Mesothelial cell of epicardium (in vitro differentiated cells): ENCODE measurements around the gene SRPK1. TPM values are rescaled to one million over a fixed set of nuclear protein-coding genes. Genes with fewer than 3 reads are reported as not detected.

Experiments
- DNase-seq, 2 experiments: peaks; one replicate each; pipeline ENCODE4 v3.0.0; 2021; ENCODE audit warnings: low spot score in 2 of 2; ENCODE audit not compliant: unreplicated experiment in 2 of 2
- H3K27ac Mint-ChIP-seq: 2 replicates; pipeline ENCODE4 v1.8.0; 2021; ENCODE audit warnings: mixed read lengths
- H3K27me3 Mint-ChIP-seq: 2 replicates; pipeline ENCODE4 v1.8.0; 2021; ENCODE audit warnings: low read depth, mixed read lengths
- H3K36me3 Mint-ChIP-seq: 2 replicates; pipeline ENCODE4 v1.8.0; 2021; ENCODE audit warnings: mixed read lengths
- H3K4me1 Mint-ChIP-seq: 2 replicates; pipeline ENCODE4 v1.8.0; 2021; ENCODE audit warnings: mixed read lengths
- H3K4me3 Mint-ChIP-seq: 2 replicates; pipeline ENCODE4 v1.8.0; 2021; ENCODE audit warnings: mild to moderate bottlenecking, moderate library complexity, mixed read lengths
- H3K9me3 Mint-ChIP-seq: 2 replicates; pipeline ENCODE4 v1.8.0; 2021; ENCODE audit warnings: mixed read lengths
- total RNA-seq: library from RNA; stranded (reverse); gene quantifications from 3 replicates; pipeline ENCODE4 v1.2.1, GENCODE V29; 2021
- TF ChIP-seq, protein P1 (sequence below): fragments of 200-600 bp; sonication (generic); IDR thresholded peaks from one replicate; pipeline ENCODE4 v1.5.0; 2021; ENCODE audit warnings: antibody characterized with exemption; ENCODE audit not compliant: unreplicated experiment

The SRPK1 gene
- total RNA-seq, 1 donor from 2014 or later = 70.2 TPM

DNA sequence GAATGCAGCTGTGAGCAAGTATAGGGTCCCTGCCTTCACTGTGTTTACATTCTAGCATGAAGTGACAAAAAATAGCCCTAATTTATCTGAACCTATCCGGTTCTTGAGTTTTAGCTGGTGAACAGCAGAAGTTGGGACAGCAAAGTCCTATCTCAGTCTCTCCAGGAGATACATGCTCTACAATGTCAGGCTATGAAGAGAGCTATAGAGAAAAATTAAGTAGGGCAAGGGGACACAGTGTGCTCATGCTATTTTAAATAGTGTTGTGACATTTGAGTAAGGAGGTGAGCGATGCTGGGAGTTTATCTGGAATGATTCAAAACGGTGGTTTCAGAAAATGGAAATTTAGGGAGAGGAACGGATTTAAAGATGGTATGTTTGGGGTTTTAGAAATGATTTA is 20.4 kb downstream of the SRPK1 start:
- TF ChIP-seq, protein P1, sequence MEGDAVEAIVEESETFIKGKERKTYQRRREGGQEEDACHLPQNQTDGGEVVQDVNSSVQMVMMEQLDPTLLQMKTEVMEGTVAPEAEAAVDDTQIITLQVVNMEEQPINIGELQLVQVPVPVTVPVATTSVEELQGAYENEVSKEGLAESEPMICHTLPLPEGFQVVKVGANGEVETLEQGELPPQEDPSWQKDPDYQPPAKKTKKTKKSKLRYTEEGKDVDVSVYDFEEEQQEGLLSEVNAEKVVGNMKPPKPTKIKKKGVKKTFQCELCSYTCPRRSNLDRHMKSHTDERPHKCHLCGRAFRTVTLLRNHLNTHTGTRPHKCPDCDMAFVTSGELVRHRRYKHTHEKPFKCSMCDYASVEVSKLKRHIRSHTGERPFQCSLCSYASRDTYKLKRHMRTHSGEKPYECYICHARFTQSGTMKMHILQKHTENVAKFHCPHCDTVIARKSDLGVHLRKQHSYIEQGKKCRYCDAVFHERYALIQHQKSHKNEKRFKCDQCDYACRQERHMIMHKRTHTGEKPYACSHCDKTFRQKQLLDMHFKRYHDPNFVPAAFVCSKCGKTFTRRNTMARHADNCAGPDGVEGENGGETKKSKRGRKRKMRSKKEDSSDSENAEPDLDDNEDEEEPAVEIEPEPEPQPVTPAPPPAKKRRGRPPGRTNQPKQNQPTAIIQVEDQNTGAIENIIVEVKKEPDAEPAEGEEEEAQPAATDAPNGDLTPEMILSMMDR = no peak
- Mint-ChIP-seq H3K4me3 (no peak overlapping the region), H3K36me3 (peaks cover 39% of the 10 kb centered on the region), H3K27ac (no peak overlapping the region), H3K27me3 (no peaks in the 10 kb centered on the region), H3K9me3 (peaks cover 22% of the 10 kb centered on the region), H3K4me1 (peaks cover 5% of the 10 kb centered on the region)
- DNase-seq = no peak

DNA sequence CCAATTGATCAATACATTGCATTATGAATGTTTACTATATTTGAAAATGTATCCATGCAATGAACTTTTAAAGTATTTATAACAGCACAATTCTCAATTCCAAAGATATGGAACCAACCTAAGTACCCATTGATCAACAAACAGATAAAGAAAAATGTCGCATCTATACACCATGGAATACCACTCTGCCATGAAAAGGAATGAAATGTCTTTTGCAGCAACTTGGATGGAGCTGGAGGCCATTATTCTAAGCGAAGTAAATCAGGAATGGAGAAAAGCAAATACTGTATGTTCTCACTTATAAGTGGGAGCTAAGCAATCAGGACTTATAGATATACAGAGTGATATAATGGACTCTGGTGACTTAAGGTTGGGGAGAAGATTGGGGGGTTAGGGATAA is 22.9 kb downstream of the SRPK1 start:
- no peak for DNase-seq
- Mint-ChIP-seq H3K36me3 (peaks cover 37% of the 10 kb centered on the region), H3K27me3 (no peaks in the 10 kb centered on the region), H3K4me1 (peaks cover 16% of the 10 kb centered on the region), H3K4me3 (no peak overlapping the region), H3K27ac (no peak overlapping the region), H3K9me3 (peaks cover 23% of the 10 kb centered on the region)
- TF ChIP-seq, protein P1 = no peak

DNA sequence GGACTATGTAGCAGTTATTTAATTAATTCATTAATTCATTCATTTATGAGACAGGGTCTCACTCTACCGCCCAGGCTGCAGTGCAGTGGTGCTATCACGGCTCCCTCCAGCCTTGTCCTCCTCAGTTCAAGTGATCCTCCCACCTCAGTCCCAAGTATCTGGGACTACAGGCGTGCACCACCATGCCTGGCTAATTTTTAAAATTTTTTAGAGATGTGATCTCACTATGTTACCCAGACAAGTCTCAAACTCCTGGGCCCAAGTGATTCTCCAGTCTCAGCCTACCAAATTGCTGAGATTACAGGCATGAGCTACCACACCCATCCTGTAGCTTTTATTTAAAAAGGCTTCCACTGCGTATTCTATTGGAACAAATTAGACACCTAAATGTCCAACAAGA is 23.4 kb downstream of the SRPK1 start:
- peaks cover 16% of the 10 kb centered on the region for H3K4me1 Mint-ChIP-seq
- H3K27ac Mint-ChIP-seq = no peak overlapping the region
- H3K9me3 Mint-ChIP-seq = peaks cover 23% of the 10 kb centered on the region
- H3K36me3 Mint-ChIP-seq = peaks cover 37% of the 10 kb centered on the region
- DNase-seq = no peak
- no peak overlapping the region for H3K4me3 Mint-ChIP-seq
- H3K27me3 Mint-ChIP-seq = no peaks in the 10 kb centered on the region
- TF ChIP-seq, protein P1 = no peak

DNA sequence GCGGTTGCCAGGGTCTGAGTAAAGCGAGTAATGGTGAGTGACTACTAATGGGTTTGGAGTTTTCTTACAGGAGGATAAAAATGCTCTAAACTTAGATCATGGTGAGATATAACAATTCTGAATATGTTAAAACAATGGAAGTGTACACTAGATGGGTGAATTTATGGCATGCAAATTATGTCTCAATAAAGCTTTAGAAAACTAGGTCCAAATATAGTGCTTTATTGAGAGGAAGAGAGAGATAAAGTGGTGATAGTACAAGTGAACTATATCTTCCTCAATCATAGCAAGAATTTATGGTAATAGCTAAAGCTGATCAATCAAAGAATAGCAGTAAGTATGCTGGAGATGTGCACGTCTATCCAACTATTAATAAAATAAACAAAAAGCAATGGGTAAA is 23.9 kb downstream of the SRPK1 start:
- no peak for DNase-seq
- Mint-ChIP-seq H3K9me3 (peaks cover 23% of the 10 kb centered on the region), H3K4me1 (peaks cover 16% of the 10 kb centered on the region), H3K27me3 (no peaks in the 10 kb centered on the region), H3K36me3 (peaks cover 37% of the 10 kb centered on the region), H3K4me3 (no peak overlapping the region), H3K27ac (no peak overlapping the region)
- TF ChIP-seq, protein P1 = no peak

DNA sequence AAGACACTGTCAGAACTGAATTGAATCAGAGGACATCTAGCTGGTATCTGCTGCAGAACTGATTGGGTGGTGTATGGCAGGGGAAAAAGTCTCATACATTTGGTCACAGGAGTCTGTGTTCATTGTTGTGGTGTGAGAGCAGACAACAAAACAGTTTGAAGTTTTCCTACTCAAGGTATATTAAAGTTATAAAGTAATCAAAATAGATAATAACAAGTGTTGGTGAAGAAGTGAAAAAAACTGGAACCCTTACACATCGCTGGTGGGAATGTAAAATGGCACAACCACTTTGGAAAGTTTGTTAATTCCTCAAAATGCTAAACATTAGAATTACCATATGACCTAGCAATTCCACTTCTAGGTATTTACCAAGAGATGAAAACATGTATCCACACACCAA is 24.7 kb downstream of the SRPK1 start:
- Mint-ChIP-seq H3K4me3 (no peak overlapping the region), H3K4me1 (peaks cover 16% of the 10 kb centered on the region), H3K36me3 (peaks cover 37% of the 10 kb centered on the region), H3K9me3 (peaks cover 23% of the 10 kb centered on the region), H3K27ac (no peak overlapping the region), H3K27me3 (no peaks in the 10 kb centered on the region)
- TF ChIP-seq, protein P1 = no peak
- DNase-seq = no peak

DNA sequence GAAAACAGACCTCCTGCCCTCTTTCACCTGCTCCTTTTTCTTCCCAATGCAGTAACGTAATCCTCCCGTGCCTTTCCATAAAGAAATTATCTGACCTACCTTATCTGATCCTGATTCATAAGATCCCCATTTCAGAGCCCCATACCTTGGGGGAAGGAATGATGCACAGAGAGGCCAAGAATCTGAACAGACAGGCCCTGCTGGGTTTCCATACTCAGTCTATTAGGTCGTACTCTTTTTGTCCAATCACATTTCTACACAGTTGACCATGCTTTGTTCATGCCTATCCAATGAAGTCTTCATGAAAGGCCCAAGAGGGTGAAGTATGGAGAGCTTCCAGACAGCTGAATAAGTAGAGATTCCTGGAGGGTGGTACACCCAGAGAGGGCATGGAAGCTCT is 25.3 kb downstream of the SRPK1 start:
- TF ChIP-seq, protein P1 = no peak
- Mint-ChIP-seq H3K9me3 (peaks cover 23% of the 10 kb centered on the region), H3K4me1 (peaks cover 17% of the 10 kb centered on the region), H3K27ac (peak overlapping the region; percentile 84), H3K27me3 (no peaks in the 10 kb centered on the region), H3K4me3 (no peak overlapping the region), H3K36me3 (peaks cover 35% of the 10 kb centered on the region)
- DNase-seq = no peak
